Omental fat pad (tissue), 4 donors: ENCODE measurements around the gene HOXA4. TPM values are rescaled to one million over a fixed set of nuclear protein-coding genes. Genes with fewer than 3 reads are reported as not detected.

Experiments
- ATAC-seq: fragments of 150-250 bp; one replicate; pipeline ENCODE4 v1.9.1; 2016; ENCODE audit warnings: mild to moderate bottlenecking, moderate library complexity; ENCODE audit not compliant: low FRiP score
- DNase-seq: peaks from one replicate; pipeline ENCODE4 v3.0.0-alpha.2; 2019; ENCODE audit warnings: low spot score
- total RNA-seq, 4 donors: library from RNA; depleted of rRNA; stranded (reverse); fragments of >200 nt; gene quantifications; one replicate each; pipeline ENCODE4 v1.1.0, GENCODE V29; 2016
- TF ChIP-seq, protein P1 (sequence below), 3 donors: fragments of 450-650 bp; IDR thresholded peaks; one replicate each; pipeline ENCODE4 v1.5.1; 2016 to 2017; ENCODE audit warnings: antibody characterized with exemption in 3 of 3, mild to moderate bottlenecking in 3 of 3, moderate library complexity in 2 of 3

The HOXA4 gene
- total RNA-seq, 4 donors from 2014 or later = 1.6 to 5.7 (median 3.1) TPM

DNA sequence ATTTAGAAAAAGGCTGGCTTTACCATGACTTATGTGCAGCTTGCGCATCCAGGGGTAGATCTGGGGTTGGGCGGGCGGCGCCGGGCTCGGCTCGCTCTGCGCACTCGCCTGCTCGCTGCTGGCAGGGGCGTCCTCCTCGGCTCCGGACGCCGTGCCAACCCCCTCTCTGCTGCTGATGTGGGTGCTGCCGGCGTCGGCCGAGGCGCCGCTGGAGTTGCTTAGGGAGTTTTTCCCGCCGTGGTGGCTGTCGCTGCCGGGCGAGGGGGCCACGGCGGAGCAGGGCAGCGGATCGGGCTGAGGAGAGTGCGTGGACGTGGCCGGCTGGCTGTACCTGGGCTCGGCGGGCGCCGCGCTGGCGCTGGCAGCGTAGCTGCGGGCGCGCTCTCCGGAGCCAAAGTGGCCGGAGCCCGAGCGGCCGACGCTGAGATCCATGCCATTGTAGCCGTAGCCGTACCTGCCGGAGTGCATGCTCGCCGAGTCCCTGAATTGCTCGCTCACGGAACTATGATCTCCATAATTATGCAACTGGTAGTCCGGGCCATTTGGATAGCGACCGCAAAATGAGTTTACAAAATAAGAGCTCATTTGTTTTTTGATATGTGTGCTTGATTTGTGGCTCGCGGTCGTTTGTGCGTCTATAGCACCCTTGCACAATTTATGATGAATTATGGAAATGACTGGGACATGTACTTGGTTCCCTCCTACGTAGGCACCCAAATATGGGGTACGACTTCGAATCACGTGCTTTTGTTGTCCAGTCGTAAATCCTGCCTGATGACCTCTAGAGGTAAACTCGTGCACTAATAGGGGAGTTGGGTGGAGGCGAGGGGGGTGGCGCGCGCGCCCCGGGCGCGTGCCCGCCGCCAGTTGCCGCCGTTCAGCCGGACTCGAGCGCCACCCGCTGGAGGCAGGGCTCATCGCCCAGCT is 12.7 kb upstream of the HOXA4 start, which contains the start of gene HOXA5:
Gene HOXA5 (minus strand): TSS at position 659 of the 927 bp plus-strand sequence. CDS start 74 bp downstream, at position 585.
- TF ChIP-seq, protein P1, sequence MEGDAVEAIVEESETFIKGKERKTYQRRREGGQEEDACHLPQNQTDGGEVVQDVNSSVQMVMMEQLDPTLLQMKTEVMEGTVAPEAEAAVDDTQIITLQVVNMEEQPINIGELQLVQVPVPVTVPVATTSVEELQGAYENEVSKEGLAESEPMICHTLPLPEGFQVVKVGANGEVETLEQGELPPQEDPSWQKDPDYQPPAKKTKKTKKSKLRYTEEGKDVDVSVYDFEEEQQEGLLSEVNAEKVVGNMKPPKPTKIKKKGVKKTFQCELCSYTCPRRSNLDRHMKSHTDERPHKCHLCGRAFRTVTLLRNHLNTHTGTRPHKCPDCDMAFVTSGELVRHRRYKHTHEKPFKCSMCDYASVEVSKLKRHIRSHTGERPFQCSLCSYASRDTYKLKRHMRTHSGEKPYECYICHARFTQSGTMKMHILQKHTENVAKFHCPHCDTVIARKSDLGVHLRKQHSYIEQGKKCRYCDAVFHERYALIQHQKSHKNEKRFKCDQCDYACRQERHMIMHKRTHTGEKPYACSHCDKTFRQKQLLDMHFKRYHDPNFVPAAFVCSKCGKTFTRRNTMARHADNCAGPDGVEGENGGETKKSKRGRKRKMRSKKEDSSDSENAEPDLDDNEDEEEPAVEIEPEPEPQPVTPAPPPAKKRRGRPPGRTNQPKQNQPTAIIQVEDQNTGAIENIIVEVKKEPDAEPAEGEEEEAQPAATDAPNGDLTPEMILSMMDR (IDR thresholded peaks at IDR 0.05) = peak in 1 of 3 donors; percentile 12
- peak; percentile 84 for ATAC-seq
- peak; percentile 58 for DNase-seq

DNA sequence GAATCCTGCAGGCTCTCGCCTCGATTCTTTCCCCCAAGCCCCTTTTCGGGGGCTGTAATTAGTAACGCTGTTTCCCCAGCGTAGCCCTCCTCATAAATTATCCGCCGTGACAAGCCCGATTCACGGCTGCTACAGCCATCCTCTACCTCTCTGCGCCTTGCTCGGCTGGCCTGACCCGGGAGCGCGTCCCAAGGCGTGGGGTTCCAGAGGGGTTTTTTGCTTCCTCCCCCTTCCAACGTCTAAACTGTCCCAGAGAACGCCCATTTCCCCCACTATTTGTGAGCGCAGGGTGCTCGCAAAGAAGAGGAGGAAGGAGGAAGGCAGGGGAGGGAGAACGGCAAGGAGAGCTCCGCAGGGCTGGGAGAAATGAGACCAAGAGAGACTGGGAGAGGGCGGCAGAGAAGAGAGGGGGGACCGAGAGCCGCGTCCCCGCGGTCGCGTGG is 12.0 kb upstream of the HOXA4 start:
- TF ChIP-seq, protein P1 (IDR thresholded peaks at IDR 0.05) = no peak
- ATAC-seq (no peak), DNase-seq (peak; percentile 24)

DNA sequence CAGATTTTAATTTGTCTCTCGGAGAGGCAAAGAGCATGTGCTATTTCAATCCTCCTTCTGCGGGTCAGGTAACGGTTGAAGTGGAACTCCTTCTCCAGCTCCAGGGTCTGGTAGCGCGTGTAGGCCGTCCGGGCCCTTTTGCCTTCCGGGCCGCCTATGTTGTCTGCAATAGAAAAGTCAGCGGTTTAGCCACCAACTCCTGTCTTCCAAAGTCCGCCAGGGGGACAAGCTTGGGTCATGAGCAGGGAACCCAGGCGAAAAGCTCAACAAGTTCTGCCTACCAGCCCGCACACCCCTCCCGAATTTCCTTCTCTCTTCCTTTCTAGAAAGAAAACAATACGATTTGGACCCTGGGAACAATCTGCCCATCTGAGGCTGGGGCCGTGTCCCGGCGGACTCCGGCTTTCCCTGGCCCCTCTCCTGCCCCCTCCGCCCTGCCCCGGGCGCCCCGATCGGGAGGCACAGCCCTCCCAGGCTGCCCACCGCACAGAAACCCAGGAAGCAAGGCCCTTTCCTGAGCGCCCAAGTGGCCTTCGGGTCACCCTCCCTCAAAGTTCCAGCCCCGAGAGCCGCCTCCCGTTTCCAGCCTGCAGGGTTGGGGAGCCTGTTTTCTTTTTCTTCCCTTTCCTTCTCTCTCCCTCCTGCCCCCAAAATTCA is 11.5 kb upstream of the HOXA4 start:
- TF ChIP-seq, protein P1 (IDR thresholded peaks at IDR 0.05) = no peak
- ATAC-seq (no peak), DNase-seq (peak; percentile 20)

DNA sequence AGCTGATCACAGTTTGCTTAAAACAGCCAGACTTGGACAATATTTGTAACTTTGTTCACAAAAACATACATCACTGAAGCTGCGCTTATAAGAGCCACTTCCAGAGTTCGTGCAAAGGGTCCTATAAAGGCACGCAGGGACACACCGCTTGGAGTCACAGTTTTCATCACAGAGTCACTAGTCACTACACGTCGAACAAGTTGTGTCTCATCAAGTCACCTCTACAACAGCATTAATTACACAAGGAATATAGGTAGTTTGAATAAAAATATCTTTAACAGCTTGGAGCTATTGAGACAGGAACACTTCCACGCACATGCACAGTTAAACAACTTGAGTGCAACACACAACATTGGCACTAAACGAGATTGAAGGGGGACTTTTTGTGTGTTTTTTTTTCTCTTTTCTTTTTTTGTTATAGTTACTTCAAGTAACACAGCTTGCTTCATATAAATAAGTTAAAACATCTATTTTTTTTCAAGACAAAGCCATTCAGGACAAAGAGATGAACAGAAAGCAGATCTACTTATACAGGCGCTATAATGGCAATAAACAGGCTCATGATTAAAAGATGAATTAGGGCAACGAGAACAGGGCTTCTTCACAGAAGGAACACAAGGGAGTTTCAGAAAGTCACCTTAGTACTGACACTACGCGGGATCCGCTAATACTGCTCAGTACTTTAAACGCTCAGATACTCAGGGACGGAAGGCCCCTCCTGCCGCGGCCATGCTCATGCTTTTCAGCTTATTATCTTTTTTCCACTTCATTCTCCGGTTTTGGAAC is 10.8 kb upstream of the HOXA4 start:
- ATAC-seq (no peak), DNase-seq (peak; percentile 15)
- TF ChIP-seq, protein P1 (IDR thresholded peaks at IDR 0.05) = no peak

DNA sequence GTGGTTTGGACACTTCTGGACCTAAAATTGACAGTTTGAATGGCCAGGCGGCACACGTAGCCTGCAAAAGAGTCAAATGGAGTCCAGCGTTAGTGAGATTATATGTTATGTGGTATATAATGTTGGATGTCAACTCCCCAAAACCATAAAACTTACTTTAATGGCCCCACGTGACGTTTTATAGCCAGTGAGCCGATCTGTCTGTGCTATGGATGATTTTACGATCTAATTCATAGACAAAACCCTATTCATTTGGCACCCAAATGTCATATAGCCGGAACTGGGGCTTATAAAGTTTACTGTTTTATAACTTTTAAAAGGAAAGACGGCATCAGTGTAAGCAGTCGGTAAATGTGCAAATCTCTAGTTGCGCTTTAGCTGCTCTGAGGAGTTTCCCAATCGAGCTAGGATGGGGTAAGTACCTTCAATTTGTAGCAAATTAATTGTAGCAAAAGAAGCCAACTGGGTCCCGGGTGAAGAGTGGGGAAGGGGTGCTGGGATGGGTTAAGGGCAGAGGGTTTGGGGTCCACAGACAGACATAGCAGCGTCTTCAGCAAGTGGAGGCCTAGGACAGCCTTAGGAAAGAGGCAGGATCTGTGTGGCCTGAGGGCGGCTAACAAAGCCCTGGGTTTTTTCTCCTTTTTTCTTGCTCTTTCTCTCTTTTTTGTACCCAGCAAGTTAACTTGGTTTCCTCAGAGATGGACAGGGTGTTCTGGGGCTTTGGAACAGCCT is 9.7 kb upstream of the HOXA4 start:
- TF ChIP-seq, protein P1 (IDR thresholded peaks at IDR 0.05) = no peak
- ATAC-seq = no peak
- peak; percentile 12 for DNase-seq
